ENCODE data around the gene CRACR2A. TPM values are rescaled to one million over a fixed set of nuclear protein-coding genes. Genes with fewer than 3 reads are reported as not detected.

Gene CRACR2A
- polyA plus RNA-seq, 1 donor, result 1.3 TPM

DNA sequence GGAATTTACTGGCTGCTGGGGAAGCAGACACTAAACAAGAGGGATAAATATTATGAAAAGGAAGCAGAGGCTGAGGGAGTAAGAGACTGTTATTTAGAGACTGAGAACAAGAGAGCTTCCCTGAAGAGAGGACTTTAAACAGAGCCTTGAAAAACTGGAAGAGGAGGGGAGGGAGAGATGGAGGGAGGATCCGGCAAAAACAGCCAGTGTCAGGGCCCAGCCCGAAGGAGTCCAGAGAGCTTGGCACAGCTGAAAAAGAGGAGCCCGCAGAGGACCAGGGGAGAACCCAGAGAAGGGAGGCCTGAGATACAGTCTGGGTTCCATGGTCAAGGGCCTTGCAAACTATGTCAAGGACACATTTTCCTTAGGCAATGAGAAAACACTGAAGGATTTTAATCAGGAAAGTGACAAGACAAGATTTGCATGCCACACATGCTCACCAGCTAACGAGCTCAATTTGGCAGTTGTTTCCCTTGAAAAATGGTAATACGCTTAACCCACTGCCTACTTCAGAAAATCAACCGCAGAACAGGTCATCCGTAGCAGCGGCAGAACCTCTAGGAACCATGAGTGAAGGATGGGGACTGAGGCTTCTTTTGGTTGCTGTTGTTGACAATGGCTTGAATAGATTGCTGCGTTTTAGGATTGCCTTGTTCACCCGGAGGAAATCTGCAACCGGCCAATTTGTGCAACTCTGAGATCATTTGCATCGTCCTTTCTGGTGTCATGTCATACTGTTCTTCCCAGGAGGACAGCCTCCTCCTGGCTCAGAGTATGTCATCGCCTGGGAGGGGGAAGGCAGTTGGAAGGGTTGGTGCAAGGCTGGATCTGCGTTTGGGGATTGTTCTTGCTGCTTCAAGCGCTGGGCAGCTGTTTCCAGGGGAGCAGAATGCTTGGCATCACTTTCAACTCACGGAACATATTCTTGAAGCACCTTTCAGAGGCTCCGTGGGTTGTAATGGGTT, 153.7 kb downstream of the CRACR2A start:
- DNase-seq (ENCODE audit: low read depth), result no peak

DNA sequence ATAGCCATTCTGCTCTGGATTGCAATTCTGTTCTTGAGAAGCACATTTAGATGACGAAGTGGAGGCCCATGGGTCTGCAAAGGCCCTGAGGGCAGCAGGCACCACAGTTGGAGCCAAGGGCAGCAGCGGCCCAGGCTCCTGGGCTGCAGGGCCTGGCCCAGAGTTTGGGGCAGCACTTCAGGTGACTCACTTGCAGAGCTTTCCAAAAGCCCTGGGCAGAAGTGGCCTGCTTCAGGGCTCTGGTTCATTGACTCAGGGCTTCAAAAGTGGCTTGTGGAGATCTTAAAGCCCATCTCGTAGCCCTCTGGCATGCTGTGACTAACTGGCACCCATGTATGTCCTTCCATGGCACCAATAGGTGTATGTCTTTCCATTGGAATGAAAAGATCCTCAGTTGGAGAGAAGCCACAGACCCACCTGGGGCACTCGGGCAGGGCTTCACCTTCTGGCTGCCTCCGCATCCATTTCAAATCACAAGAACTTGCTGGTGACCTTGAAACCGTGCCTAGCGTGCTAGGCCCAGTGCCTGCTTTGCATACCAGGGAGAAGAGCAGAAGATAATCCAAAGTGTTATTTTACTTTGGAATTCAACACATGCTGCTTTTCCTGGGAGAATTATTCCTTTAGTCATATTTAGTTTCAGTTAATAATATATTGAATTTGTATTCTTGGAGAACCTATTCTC, 155.2 kb downstream of the CRACR2A start:
- DNase-seq (ENCODE audit: low read depth), result no peak

DNA sequence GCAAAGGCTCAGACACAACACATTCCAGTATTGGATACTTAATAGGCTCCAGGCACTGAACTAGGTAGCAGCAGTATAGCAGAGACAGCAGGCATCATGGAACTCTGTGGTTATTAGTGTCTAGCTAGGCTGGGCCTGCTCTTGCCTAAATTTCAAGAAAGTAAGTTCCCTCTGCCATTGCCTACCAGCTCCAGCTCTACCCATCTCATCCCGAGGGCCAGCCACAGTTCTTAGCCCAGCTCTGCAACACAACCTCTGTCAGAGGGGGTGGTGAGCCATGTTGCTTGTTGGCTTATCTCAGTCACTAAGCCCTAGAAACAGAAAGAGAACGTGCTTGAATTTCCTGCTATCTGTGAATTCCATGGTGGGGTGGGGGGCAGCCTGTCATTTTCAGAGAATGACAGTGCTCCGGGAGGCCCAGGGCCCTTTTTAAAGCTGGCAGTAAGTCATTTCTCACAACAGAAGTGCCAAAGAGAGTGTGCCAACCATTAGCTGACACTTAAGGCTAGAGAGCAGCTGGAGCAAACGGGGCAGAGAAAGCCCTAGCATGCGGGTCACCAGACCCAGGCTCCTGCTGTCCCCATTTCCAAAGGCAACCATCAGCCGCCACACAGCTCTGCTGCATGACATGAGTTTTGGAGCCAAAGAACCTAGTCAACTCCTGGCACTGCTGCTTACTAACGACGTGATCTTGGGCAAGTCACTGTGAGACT, 156.1 kb downstream of the CRACR2A start:
- no peak for DNase-seq (ENCODE audit: low read depth)

DNA sequence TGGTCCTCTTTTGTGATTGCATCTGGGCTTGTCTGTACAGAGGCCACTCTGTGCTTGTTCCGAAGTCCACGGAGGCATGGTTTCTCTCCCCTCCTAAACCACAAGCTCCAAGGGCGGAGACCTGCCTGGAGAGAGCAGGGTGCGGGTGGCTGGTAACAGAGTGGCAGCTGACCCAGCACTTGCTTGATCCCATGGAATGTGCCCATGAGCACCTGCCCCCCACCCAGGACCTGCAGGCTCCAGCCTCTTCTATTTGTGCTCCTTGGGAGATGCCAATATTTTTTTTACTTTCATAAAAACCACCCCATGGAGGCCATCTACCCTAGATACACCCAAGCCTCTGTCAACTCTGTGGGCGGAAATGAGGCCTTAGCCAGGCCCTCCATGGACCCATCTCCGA, 157.2 kb downstream of the CRACR2A start:
- no peak for DNase-seq (ENCODE audit: low read depth)

DNA sequence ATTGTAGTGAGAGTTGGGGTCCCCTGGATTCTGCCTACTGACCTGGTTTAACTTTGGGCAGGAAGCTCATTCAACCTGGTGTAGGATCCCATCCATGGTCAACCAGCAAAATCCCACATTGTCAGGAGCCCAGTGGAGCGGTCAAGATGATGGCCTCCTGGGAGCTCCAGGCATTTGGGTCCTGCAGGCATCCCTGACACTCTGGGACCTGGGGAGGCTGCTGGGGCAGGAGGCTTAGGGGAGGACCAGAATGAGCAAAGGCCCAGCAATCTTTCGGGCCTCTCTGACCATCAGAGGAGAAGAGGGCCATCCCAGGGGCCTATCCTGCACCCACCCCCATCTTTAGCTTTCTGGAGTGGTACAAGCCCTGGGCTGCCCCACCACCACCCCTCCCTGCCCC, 157.9 kb downstream of the CRACR2A start:
- DNase-seq (ENCODE audit: low read depth), result no peak

DNA sequence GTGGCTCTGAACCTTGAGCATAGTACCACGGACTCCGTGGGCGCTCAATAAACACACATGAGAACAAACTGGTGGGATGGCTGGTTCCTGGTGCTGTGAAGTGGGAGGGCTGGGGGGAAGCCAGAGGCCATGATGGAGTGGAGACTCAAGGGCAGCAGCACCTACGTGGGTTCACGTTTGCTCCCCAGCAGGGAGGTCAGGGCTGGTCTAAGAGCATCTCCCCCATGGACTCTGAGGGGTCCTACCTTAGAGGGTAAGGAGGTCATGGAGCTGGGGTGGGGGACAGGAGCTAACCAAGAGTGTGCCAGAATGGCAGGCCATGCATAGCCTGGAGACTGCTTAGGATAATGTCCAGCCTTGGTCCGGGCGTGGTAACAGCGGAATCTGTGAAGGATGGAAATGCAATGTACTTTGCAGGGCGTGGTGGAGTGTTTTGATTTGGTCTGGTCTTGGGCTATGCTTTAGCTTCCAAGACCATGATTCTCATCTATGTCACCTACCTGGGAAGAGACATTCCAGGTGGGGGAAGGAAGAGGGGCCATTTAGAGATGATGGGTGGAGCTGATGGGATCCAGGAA, 158.9 kb downstream of the CRACR2A start:
- no peak for DNase-seq (ENCODE audit: low read depth)

DNA sequence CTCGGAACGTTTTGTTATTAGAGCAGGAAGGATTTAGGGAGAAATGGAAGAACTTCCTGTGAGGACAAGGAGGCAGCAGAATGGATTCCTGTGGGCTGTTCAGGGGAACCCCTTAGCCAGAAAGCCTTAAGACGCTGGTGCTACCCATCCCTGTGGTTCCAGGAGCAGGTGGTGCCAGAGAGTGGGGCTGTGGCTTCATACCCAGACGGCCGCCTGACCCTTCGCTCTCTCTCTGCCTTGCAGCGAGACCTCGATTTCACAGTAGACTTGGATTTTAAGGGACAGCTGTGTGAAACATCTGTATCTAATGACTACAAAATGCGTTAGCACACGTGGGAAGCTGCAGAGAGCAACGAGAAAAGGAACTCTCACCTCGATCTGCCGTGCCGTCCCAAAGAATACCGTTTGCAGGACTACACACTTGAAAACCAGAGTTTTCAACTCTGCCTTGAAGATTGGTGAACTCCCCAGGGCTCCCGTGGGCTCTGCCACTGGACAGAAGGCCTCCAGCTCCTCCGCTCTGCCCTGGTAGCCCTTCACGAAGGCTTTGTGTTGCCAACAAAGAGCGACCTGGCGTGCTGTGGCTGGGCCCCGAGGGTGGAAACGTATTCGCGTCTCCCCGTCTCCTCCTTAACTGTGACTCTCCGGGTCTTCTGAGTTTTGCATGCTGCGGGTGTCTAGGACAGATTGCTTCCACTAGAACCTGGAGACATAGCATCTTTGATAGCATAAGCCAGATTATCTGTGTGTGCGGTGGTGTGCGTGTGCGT, 159.9 kb downstream of the CRACR2A start:
- no peak for DNase-seq (ENCODE audit: low read depth)

DNA sequence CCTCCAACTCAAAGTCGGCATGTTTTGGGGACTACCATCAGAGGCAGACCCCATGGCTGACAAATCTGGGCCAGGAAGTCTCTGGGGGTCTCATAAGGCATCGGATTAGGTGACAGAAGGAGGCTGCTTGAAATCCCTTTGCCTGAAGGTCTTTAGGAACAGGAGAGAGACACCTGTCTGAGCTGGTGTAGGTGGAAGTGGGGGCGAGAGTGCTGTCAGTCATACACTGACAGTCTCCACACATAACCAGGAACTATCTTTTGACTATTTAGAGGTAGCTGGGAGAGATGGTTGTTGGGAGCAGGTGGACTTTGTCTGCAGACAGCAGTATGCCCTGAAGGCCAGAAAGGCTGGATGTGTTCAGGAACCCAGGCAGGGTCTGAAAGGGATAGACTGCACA, 163.2 kb downstream of the CRACR2A start:
- DNase-seq (ENCODE audit: low read depth), result no peak

DNA sequence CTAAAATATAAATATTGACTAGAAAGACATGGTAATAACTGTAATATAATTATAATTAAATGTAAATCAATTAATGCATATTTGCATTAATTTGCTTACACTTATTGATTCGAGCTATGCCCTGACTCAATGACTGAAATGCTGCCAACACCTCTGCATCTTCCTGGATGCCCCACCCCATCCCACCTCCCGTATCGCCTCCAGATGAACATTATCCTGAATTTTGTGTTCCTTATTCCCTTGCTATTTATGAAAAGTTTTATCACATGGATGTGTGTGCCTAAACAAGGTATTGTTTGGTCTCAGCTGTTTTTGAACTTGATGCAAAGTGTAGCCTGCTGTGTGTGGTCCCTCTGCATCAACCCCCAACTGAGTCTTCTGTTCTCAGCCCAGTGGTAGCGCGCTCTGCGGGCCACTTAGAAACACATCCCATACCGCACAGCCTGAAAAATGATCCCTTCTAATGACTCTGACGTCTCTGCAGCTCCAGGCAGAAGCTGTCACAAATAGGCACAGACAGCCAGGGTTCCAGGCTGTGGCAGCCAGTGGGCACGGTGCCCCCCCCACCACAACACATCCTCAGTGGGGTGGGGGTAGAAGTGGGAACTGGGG, 165.4 kb downstream of the CRACR2A start:
- no peak for DNase-seq (ENCODE audit: low read depth)

DNA sequence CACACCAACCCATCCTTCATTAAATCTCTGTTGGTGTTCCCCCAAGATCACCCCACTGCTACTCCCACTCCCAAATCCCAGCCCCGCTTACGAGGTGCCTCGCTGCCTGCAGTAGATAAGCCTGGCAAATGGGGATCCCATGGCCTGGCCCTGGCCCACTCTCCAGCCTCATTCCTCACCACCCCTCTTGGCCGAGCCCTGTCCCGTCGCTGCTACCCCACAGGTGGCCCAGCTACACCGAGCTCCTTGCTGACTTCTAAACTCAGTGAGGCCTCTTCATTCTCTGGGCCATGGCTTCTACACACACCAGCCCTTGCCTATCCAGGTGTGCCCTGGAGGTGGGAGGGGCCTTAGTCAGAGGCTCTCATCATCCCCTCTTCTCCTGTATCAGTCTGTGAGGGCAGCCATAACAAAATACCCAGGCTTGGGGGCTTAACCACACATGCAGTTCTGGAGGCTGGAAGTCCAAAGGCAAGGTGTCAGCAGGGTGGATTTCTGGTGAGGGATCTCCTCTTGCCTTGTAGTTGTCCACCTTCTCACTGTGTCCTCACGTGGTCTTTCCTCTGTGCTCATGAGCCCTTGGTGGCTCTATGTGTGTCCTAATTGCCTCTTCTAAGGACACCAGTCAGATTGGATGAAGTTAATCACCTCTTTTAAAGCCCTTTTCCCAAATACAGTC, 169.1 kb downstream of the CRACR2A start:
- no peak for DNase-seq (ENCODE audit: low read depth)

DNA sequence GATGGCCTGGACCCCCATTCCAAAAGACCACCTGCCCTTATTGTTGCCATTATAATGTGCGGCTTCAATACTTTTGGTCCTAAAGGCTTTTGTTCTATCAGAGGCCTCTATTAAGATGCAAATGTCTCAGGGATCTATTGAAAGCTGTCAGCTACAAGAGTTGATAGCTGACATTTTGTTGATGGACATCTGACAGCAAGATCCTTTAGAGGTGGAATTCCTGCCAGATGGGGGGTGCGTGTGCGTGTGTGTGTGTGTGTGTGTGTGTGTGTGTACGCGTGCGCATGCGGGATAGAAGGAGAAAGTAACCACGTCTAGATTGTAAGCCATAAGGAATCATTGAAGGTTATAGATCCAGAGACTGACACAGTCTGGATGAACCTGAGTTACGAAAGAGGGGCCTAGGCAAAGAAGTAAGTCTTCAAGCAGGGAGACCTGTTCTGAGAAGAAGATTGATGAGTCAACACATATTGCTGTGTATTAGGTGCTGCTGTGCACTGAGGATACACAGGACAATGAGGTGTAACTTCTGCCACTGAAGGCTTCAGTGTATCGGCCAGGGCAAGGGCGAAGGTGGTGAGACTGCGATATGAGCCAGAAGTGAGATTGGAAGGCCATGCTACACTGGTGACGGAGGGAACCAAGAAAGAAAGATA, 172.7 kb downstream of the CRACR2A start:
- no peak for DNase-seq (ENCODE audit: low read depth)

DNA sequence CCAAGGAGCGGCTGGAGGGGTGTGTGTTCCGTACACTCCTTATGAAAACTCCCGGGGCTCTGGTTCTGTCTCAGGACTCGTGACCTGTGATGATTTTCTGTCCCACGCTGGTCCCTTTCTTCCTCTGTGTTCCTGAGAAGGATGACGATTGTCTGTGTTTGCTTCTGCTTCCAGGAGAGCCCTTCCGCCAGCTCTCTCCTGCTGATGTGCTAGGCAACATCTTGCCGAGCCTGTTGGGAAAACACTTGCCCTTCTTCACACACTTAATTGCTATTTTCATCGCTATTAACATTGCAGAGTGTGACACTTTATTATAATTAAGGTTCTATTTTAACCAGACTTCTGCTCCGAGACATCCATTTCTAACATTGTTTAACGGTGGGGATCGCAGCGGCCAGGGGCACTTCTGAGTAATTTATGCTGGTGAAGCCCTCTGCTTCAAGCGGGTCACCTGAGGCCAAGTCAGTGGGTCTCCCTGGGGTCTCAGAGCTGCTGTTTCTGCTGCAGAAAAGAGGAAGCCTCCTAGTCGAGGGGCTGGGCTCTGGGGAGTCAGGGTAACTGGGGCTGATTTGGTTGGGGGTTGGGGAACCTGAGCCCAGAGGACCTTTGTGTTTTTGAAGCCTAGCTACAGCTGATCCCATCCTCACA, 173.3 kb downstream of the CRACR2A start:
- no peak for DNase-seq (ENCODE audit: low read depth)

DNA sequence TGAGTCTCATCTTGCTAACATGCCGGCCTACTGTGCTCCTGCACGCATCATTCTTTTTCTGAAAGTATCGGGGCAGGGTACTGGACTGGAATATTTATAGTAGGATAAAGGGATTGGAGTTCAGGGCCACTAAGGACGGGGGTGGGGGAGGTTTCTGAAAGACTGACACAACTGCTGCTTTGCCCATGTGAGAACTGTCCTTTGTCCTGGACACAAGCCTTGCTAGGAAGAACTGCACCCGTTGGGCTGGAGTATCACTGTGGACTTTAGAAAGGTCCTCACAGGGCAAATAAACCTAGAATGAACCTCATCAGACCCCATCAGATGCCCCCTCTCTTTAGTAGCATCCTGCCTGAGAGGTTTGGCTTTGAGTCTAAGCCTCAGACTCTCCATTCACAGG, 174.4 kb downstream of the CRACR2A start:
- no peak for DNase-seq (ENCODE audit: low read depth)

DNA sequence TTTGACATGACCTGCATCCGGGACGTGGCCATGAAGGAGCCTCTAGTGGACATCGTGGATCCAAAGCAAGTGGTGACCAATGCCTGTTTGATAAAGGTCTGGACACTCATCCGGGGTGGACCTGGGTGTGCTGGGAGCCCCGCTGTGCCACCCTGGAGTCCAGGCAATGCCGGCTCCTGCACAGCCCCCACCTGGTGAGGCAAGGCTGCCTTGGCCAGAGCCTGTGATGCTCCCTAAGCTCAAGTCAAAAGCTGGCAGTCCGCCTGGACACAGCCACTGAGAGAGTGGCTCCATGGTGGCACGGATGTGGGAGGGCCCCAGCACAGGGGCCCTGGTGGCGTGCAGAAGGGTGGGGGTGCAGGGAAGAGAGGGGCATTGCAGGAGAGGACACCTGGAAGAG, 176.0 kb downstream of the CRACR2A start:
- no peak for DNase-seq (ENCODE audit: low read depth)

DNA sequence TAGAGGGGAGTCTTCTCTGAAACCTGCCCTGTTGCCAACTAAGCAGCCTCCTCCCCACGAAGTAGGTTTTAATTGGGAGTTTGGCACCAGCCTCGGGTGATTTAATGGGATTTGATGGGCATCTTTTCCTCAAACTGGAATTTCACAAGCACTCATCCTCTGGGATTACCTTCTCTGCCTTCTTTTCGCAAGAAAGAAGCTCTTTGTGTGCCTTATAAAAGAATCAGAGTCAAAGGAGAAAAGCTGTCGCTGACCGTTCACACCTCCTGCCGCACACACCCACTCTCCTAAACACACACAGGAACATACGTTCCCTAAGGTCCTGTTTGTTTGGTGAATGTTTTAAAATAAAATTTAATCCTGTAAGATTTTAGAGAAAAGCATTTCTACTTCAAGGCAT, 177.9 kb downstream of the CRACR2A start:
- no peak for DNase-seq (ENCODE audit: low read depth)

DNA sequence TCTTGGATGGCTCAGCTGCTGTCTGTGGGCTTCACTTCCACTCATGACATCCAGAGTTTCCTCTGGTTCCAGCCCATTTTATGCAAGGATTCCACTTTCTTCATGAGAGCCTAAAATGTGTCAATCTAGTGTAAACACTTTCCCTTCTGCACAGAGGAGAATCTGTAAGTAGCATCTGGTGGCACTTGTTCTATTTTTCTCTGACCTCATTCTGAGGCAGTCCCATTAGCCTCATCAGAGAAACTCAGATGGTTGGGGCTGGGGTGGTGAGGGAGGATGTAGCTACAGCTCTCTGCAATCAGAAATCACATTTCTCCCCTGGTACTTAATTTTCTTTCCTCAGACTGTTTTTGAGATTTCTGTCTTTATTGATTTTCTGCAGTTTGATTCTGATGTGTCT, 180.3 kb downstream of the CRACR2A start:
- no peak for DNase-seq (ENCODE audit: low read depth)

DNA sequence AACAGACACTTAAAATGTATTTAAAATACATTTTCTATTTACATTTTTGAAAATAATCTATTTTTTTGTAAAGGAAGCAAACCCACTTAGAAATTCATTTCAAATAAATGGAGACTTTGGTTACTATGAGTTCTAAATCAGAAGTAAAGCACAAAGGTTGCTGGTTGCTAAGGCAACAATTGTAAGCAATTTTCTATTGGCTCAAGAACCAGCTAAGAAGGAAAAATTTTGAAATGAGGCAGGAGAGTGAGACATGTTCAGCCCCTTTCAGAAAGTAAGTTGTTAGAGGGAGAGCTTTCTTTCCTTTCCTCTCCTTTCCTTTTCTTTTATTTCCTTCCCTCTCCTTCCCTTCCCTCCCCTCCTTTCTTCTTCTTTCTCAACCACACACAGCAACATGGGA, 181.2 kb downstream of the CRACR2A start:
- DNase-seq (ENCODE audit: low read depth), result no peak

DNA sequence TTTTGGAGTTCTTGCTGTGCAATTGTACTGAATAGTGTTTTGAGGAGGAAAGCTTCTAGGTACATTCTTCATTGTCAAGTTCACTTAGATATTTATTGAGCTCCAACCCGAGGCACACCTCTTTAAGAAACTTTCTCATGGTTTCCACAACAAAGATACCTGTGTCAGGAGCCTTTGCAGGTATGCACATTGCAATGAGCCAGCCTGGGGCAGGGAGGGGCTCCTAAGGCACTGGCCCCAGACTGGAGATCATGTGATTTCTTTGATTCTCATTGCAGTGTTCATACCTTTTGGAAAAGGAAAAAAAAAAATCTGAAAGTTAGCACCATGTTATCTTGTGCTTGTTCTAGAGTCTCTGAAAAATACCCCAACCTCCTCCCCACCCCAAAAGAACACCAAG, 181.6 kb downstream of the CRACR2A start:
- DNase-seq (ENCODE audit: low read depth), result no peak

DNA sequence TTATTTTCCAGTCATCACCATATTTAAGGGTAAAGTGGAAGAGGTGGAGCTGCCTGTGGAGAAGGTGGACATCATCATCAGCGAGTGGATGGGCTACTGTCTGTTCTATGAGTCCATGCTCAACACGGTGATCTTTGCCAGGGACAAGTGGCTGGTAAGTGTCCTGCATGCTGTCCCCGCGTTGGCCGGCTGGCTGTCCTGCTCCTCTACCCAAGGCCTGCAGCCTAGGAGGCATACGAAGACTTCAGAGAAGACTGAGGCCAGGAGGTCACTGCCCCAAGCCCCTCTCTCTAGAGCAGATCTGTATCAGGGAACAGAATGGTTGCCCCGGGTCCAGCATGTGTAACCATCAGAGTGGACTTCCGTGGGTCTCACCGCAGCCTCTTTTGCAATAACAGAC, 184.2 kb downstream of the CRACR2A start:
- DNase-seq (ENCODE audit: low read depth), result no peak
